HEK293 (cell line): ENCODE measurements around the gene PRPF6.

Experiments
- CTCF ChIA-PET: fragments of 350-600 bp; formaldehyde crosslinking; extraction: SDS; loops from one replicate; lab custom pipeline; 2021; ENCODE audit warnings: antibody characterized with exemption; lab: Yijun Ruan, JAX
- POLR2A ChIA-PET: fragments of 300-600 bp; formaldehyde crosslinking; extraction: SDS; loops from one replicate; lab custom pipeline; 2020; ENCODE audit warnings: antibody characterized with exemption, inconsistent platforms; lab: Yijun Ruan, JAX
- H3K27ac ChIP-seq: fragments of 200-500 bp; sonication (Bioruptor generic); 2 replicates; pipeline ENCODE4 v1.5.1; 2014; ENCODE audit warnings: low read depth, low read length, control low read depth, inconsistent platforms; ENCODE audit errors: extremely low read depth
- H3K36me3 ChIP-seq, 2 experiments: fragments of 200-500 bp in 1 of 2; sonication (Bioruptor generic) in 1 of 2; 1 replicate in 1 of 2; 2 replicates in 1 of 2; pipeline ENCODE4 v1.5.1; 2014 to 2017; ENCODE audit warnings: inconsistent platforms in 2 of 2, low read length in 2 of 2; ENCODE audit not compliant: control insufficient read depth in 2 of 2, insufficient read depth in 1 of 2
- H3K4me1 ChIP-seq: fragments of 200-500 bp; sonication (Bioruptor generic); 2 replicates; pipeline ENCODE4 v1.5.1; 2014; ENCODE audit warnings: mild to moderate bottlenecking, low read length, inconsistent platforms; ENCODE audit not compliant: control insufficient read depth, insufficient read depth
- H3K4me3 ChIP-seq: 2 replicates; pipeline ENCODE4 v1.5.1; 2011; ENCODE audit warnings: low read depth, mild to moderate bottlenecking, control low read depth, low read length, moderate library complexity
- H3K9me3 ChIP-seq: fragments of 200-500 bp; sonication (Bioruptor generic); 2 replicates; pipeline ENCODE4 v1.5.1; 2014; ENCODE audit warnings: low read depth, low read length, inconsistent platforms; ENCODE audit not compliant: control insufficient read depth, insufficient read depth
- EGR2 ChIP-seq: fragments of 450-650 bp; formaldehyde crosslinking; IDR thresholded peaks from 2 replicates; pipeline ENCODE4 v1.5.1; 2016; ENCODE audit warnings: low read depth, missing biosample characterization, missing genetic modification characterization
- GLIS1 ChIP-seq: fragments of 450-650 bp; formaldehyde crosslinking; IDR thresholded peaks from 2 replicates; pipeline ENCODE4 v1.5.1; 2016; ENCODE audit warnings: missing biosample characterization, missing genetic modification characterization
- GLIS2 ChIP-seq: fragments of 450-650 bp; formaldehyde crosslinking; IDR thresholded peaks from 2 replicates; pipeline ENCODE4 v1.5.1; 2016; ENCODE audit warnings: missing biosample characterization, missing genetic modification characterization
- HOXC10 ChIP-seq: sonication (generic); formaldehyde crosslinking; IDR thresholded peaks from 2 replicates; pipeline ENCODE4 v1.8.1; 2023; ENCODE audit warnings: mild to moderate bottlenecking, missing genetic modification reagents
- KLF1 ChIP-seq: fragments of 450-650 bp; formaldehyde crosslinking; IDR thresholded peaks from 2 replicates; pipeline ENCODE4 v1.5.1; 2016; ENCODE audit warnings: missing biosample characterization, missing genetic modification characterization
- SP7 ChIP-seq: fragments of 450-650 bp; formaldehyde crosslinking; IDR thresholded peaks from 2 replicates; pipeline ENCODE4 v1.5.1; 2016; ENCODE audit warnings: missing biosample characterization, missing genetic modification characterization
- ZEB2 ChIP-seq: fragments of 450-650 bp; formaldehyde crosslinking; IDR thresholded peaks from 2 replicates; pipeline ENCODE4 v1.5.1; 2016; ENCODE audit warnings: missing biosample characterization, missing genetic modification characterization
- ZFHX2 ChIP-seq: fragments of 450-650 bp; formaldehyde crosslinking; conservative IDR thresholded peaks from 2 replicates; pipeline ENCODE4 v1.5.1; 2016; ENCODE audit warnings: missing biosample characterization, missing genetic modification characterization
- ZFP37 ChIP-seq: fragments of 450-650 bp; formaldehyde crosslinking; IDR thresholded peaks from 2 replicates; pipeline ENCODE4 v1.5.1; 2016; ENCODE audit warnings: missing biosample characterization, missing genetic modification characterization
- ZIC2 ChIP-seq: fragments of 450-650 bp; formaldehyde crosslinking; IDR thresholded peaks from 2 replicates; pipeline ENCODE4 v1.5.1; 2016; ENCODE audit warnings: missing biosample characterization, missing genetic modification characterization
- ZNF366 ChIP-seq: fragments of 450-650 bp; formaldehyde crosslinking; conservative IDR thresholded peaks from 2 replicates; pipeline ENCODE4 v1.5.1; 2016; ENCODE audit warnings: missing biosample characterization, missing genetic modification characterization
- ZNF391 ChIP-seq: fragments of 450-650 bp; formaldehyde crosslinking; IDR thresholded peaks from 2 replicates; pipeline ENCODE4 v1.5.1; 2016; ENCODE audit warnings: low read depth, missing biosample characterization, missing genetic modification characterization, borderline replicate concordance
- ZNF433 ChIP-seq: fragments of 450-650 bp; formaldehyde crosslinking; IDR thresholded peaks from 2 replicates; pipeline ENCODE4 v1.5.1; 2016; ENCODE audit warnings: missing biosample characterization, missing genetic modification characterization, low read depth
- ZNF514 ChIP-seq: fragments of 450-650 bp; formaldehyde crosslinking; IDR thresholded peaks from 2 replicates; pipeline ENCODE4 v1.5.1; 2016; ENCODE audit warnings: missing biosample characterization, missing genetic modification characterization
- ZNF555 ChIP-seq: fragments of 450-650 bp; formaldehyde crosslinking; conservative IDR thresholded peaks from 2 replicates; pipeline ENCODE4 v1.5.1; 2017; ENCODE audit warnings: missing biosample characterization, mild to moderate bottlenecking, missing genetic modification characterization, inconsistent platforms
- ZNF610 ChIP-seq: fragments of 450-650 bp; formaldehyde crosslinking; IDR thresholded peaks from 2 replicates; pipeline ENCODE4 v1.5.1; 2016; ENCODE audit warnings: missing biosample characterization, missing genetic modification characterization, borderline replicate concordance
- ZNF776 ChIP-seq: fragments of 450-650 bp; formaldehyde crosslinking; IDR thresholded peaks from 2 replicates; pipeline ENCODE4 v1.5.0; 2017; ENCODE audit warnings: missing biosample characterization, missing genetic modification characterization, borderline replicate concordance
- TF ChIP-seq, protein P1 (sequence below): fragments of 450-650 bp; formaldehyde crosslinking; IDR thresholded peaks from 2 replicates; pipeline ENCODE4; 2016; ENCODE audit warnings: missing biosample characterization, missing genetic modification characterization
- TF ChIP-seq, protein P2 (sequence below): fragments of 450-650 bp; formaldehyde crosslinking; optimal IDR thresholded peaks from 2 replicates; pipeline ENCODE3; 2016; ENCODE audit warnings: missing biosample characterization, mild to moderate bottlenecking, missing genetic modification characterization

PRPF6 gene

DNA sequence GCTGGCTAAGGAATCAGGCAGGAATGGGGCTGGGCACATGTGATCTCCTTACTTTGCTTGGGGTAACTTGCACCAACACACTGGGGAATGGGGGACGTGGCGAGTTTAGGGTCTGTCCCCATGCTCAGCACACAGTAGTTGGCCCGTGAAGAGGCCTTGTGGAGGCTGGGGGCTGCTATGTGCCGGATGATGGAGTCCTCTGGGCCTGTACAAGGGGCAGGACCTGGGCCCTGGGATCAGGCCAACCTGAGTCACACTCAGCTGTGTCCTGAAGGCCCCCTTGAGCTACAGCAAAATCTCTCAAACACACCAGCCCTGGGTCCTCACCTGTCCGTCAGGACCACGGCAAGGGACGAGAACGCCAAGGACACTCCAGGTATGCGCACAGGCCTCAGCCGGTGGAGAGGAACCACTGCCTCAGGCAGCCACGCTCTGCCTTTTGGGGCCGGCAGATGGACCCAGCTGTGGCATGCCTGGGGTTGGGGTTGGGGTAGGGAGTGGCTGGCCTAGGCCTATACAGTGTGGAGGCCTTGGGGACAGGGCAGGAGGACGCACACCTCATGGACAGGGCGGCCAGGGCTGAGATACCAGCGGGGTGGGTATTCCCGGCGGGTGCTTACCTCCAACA is 35.8 kb upstream of the PRPF6 start:
- peaks cover 3% of the 10 kb centered on the region; the same call in 1 of the 2 replicates for H3K4me1 ChIP-seq
- CTCF ChIA-PET: no interaction called here

GRCh38 chr20:63945921-63946920 is 34.7 kb upstream of the PRPF6 start:
- Histone ChIP-seq H3K4me1 (peaks cover 3% of the 10 kb centered on the region; the same call in 1 of the 2 replicates), H3K36me3 (peaks cover 0 to 44% of the 10 kb centered on the region in 2 experiments; a peak in 1 of 3 replicates), H3K4me3 (no peak overlapping the region), H3K9me3 (no peaks in the 10 kb centered on the region), H3K27ac (no peak overlapping the region)
- TF ChIP-seq ZNF776 (tag by site-specific recombination) (no peak), ZNF391 (tag by site-specific recombination) (no peak), ZEB2 (tag by site-specific recombination) (no peak), ZNF555 (tag by site-specific recombination) (no peak), ZIC2 (tag by site-specific recombination) (0 out of 2 replicates have a peak, but pooled peaks have one; percentile 23), GLIS2 (peak; percentile 18; the same call in 1 of the 2 replicates)
- ChIA-PET CTCF (interaction anchor here (1.4 kb wide), 1 partner anchor 9 kb away, joined by 3 read pairs; no protein-coding TSS in a partner anchor), POLR2A (no interaction called here)

More for the DNA sequence above, 35.8 kb upstream of the PRPF6 start:
- TF ChIP-seq ZNF610 (tag by site-specific recombination) (no peak), ZNF366 (tag by site-specific recombination) (no peak), ZNF433 (tag by site-specific recombination) (no peak), ZNF514 (tag by site-specific recombination) (no peak)
- POLR2A ChIA-PET: no interaction called here
- H3K4me3 ChIP-seq: no peak overlapping the region
- no peak overlapping the region for H3K27ac ChIP-seq
- H3K36me3 ChIP-seq: peaks cover 0 to 54% of the 10 kb centered on the region in 2 experiments; a peak in 1 of 3 replicates
- no peaks in the 10 kb centered on the region for H3K9me3 ChIP-seq

DNA sequence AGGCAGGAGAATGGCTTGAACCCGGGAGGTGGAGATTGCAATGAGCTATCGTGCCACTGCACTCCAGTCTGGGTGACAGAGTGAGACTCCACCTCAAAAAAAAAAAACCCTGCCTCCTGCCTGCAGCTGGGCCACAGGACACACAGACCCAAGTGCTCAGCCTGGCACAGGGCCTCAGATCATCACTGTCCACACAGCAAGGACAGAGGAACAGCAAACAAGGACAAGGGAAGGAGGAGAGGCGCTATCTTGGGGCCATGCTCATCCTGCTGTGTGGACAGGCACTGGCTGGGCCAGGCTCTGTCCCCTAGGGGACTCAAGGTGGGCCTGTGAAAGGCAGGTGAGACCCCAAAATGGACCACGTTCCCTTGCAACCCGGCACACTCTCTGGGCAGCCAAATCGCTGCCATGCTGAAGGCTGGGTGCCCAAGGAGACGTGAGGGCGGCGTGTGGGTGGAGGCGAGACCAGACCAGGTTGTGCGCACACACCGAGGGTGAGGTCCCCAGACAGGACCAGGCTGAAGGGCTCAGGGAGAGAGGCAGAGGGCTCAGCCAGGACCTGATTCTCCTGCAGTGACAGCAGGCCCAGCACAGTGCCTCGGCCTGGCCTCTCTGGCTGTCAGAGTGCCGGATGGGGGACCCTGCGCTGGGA is 33.8 kb upstream of the PRPF6 start:
- Histone ChIP-seq H3K9me3 (no peaks in the 10 kb centered on the region), H3K27ac (no peak overlapping the region)
- POLR2A ChIA-PET: no interaction called here
- TF ChIP-seq ZFP37 (tag by site-specific recombination) (no peak), GLIS1 (tag by site-specific recombination) (no peak), EGR2 (tag by site-specific recombination) (0 out of 2 replicates have a peak, but pooled peaks have one; percentile 11), KLF1 (tag by site-specific recombination) (no peak), HOXC10 (CRISPR knock-in tag) (no peak), ZFHX2 (peak; percentile 36; the same call in 1 of the 2 replicates), SP7 (tag by site-specific recombination) (no peak)
- TF ChIP-seq, protein P1, sequence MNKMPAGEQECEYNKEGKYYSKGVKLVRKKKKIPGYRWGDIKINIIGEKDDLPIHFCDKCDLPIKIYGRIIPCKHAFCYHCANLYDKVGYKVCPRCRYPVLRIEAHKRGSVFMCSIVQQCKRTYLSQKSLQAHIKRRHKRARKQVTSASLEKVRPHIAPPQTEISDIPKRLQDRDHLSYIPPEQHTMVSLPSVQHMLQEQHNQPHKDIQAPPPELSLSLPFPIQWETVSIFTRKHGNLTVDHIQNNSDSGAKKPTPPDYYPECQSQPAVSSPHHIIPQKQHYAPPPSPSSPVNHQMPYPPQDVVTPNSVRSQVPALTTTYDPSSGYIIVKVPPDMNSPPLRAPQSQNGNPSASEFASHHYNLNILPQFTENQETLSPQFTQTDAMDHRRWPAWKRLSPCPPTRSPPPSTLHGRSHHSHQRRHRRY (tag by site-specific recombination): no peak
- TF ChIP-seq, protein P2, sequence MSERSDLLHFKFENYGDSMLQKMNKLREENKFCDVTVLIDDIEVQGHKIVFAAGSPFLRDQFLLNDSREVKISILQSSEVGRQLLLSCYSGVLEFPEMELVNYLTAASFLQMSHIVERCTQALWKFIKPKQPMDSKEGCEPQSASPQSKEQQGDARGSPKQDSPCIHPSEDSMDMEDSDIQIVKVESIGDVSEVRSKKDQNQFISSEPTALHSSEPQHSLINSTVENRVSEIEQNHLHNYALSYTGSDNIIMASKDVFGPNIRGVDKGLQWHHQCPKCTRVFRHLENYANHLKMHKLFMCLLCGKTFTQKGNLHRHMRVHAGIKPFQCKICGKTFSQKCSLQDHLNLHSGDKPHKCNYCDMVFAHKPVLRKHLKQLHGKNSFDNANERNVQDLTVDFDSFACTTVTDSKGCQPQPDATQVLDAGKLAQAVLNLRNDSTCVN (tag by site-specific recombination): no peak
- TF ChIP-seq, all 188 proteins: peak for 2
- CTCF ChIA-PET: interaction anchor here (1.4 kb wide), 1 partner anchor 8 kb away, joined by 3 read pairs; no protein-coding TSS in a partner anchor
- no peak overlapping the region for H3K4me3 ChIP-seq
- H3K36me3 ChIP-seq: peaks cover 0 to 41% of the 10 kb centered on the region in 2 experiments; a peak in 1 of 3 replicates
- H3K4me1 ChIP-seq: peaks cover 3% of the 10 kb centered on the region; the same call in 1 of the 2 replicates
